Measurements from ENCODE around the gene LYRM9. TPM values are rescaled to one million over a fixed set of nuclear protein-coding genes. Genes with fewer than 3 reads are reported as not detected.

Gene LYRM9
- total RNA-seq, 6 donors from 2014 or later, result 9.1 to 26.8 (median 14.4) TPM

GRCh38 chr17:27938241-27938640 is 45.1 kb upstream of the LYRM9 start:
- ATAC-seq (ENCODE audit: low FRiP score in 2 of 2) (no peak), DNase-seq (no peak)
- Histone ChIP-seq H3K36me3 (no peaks in the 10 kb centered on the region), H3K27ac (no peak overlapping the region), H3K27me3 (peaks cover 0 to 2% (median 0%) of the 10 kb centered on the region in 4 donors), H3K4me1 (no peaks in the 10 kb centered on the region), H3K9me3 (peaks cover 0 to 6% (median 0%) of the 10 kb centered on the region in 4 donors), H3K4me3 (no peak overlapping the region)
- TF ChIP-seq POLR2AphosphoS5 (IDR thresholded peaks at IDR 0.05) (no peak), EP300 (IDR thresholded peaks at IDR 0.05) (no peak), CTCF (IDR thresholded peaks at IDR 0.05) (no peak), POLR2A (IDR thresholded peaks at IDR 0.05) (no peak)

DNA sequence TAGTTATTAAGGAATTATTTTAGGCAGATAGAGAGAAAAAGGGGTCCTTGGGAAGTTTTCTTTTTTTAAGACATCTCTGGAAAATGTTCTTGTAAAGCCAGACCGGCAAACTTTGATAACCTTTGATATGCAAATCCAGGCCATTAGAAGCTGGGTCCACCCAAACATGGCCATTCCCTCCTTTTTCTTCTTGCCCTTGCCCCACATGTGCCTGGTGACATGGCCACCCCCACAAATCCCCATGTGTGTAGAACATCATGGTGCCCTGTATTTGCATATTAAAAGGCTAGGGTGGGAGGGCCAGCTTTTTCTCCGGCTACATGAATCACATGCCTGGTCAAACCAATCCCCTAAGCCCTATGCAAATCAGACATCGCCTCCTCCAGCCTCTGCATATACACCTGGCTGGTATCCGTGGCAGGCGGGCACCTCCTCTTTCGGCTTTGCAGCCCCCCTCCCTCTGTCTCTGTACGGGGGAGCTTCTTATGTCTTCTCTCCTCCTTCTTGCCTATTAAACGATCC is 43.9 kb upstream of the LYRM9 start:
- DNase-seq (no peak), ATAC-seq (ENCODE audit: low FRiP score in 2 of 2) (no peak)
- no peaks in the 10 kb centered on the region for H3K4me1 ChIP-seq
- H3K36me3 ChIP-seq, result no peaks in the 10 kb centered on the region
- no peak overlapping the region for H3K4me3 ChIP-seq
- 89 to 91% methylated on average over 8 of the region's 8 CpGs for WGBS, 2 donors
- peaks cover 0 to 6% (median 0%) of the 10 kb centered on the region in 4 donors for H3K9me3 ChIP-seq
- TF ChIP-seq POLR2AphosphoS5 (IDR thresholded peaks at IDR 0.05), result no peak
- TF ChIP-seq POLR2A (IDR thresholded peaks at IDR 0.05), result no peak
- TF ChIP-seq CTCF (IDR thresholded peaks at IDR 0.05), result no peak
- peaks cover 0 to 2% (median 0%) of the 10 kb centered on the region in 4 donors for H3K27me3 ChIP-seq
- H3K27ac ChIP-seq, result no peak overlapping the region

GRCh38 chr17:27930000-27930399 is 36.8 kb upstream of the LYRM9 start:
- 47 to 58% methylated on average over 6 of the region's 6 CpGs for WGBS, 2 donors
- H3K4me1 ChIP-seq, result no peaks in the 10 kb centered on the region

DNA sequence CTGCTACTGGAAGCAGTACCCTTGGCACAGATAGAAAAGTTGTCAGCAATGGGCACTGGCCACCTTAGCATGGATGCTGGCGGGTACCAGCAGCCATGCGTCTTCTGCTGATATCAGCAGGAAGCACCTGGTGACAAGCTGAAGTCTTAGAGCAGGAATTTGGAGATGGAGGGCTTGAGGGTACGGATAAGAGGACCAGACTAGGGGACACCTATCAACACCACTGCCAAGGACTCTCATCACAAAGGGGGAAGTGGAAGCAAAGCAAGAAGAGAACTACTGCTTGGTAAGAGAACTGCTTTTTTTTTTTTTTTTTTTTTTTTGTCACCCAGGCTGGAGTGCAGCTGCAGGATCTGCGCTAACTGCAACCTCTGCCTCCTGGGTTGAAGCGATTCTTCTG is 35.4 kb upstream of the LYRM9 start:
- TF ChIP-seq EP300 (IDR thresholded peaks at IDR 0.05), result no peak
- no peak for TF ChIP-seq POLR2A (IDR thresholded peaks at IDR 0.05)
- no peak for TF ChIP-seq POLR2AphosphoS5 (IDR thresholded peaks at IDR 0.05)
- TF ChIP-seq CTCF (IDR thresholded peaks at IDR 0.05), result no peak
- WGBS, 2 donors, result 74 to 80% methylated on average over 5 of the region's 5 CpGs
- DNase-seq (no peak), ATAC-seq (ENCODE audit: low FRiP score in 2 of 2) (no peak)
- Histone ChIP-seq H3K27ac (no peak overlapping the region), H3K4me1 (no peaks in the 10 kb centered on the region), H3K36me3 (no peaks in the 10 kb centered on the region), H3K27me3 (no peaks in the 10 kb centered on the region), H3K9me3 (no peaks in the 10 kb centered on the region), H3K4me3 (no peak overlapping the region)

More at GRCh38 chr17:27930000-27930399, 36.8 kb upstream of the LYRM9 start:
- TF ChIP-seq EP300 (IDR thresholded peaks at IDR 0.05) (no peak), POLR2A (IDR thresholded peaks at IDR 0.05) (no peak), CTCF (IDR thresholded peaks at IDR 0.05) (no peak), POLR2AphosphoS5 (IDR thresholded peaks at IDR 0.05) (no peak)
- no peak overlapping the region for H3K4me3 ChIP-seq
- H3K27me3 ChIP-seq, result no peaks in the 10 kb centered on the region
- no peak overlapping the region for H3K27ac ChIP-seq
- ATAC-seq (ENCODE audit: low FRiP score in 2 of 2) (no peak), DNase-seq (no peak)
- H3K36me3 ChIP-seq, result no peaks in the 10 kb centered on the region
- peaks cover 0 to 6% (median 0%) of the 10 kb centered on the region in 4 donors for H3K9me3 ChIP-seq

- WGBS, 2 donors, result 71 to 89% methylated on average over 2 of the region's 2 CpGs
- Histone ChIP-seq H3K27me3 (no peaks in the 10 kb centered on the region), H3K27ac (no peak overlapping the region), H3K4me1 (no peaks in the 10 kb centered on the region), H3K36me3 (no peaks in the 10 kb centered on the region), H3K4me3 (no peak overlapping the region), H3K9me3 (no peaks in the 10 kb centered on the region)
- no peak for DNase-seq
- TF ChIP-seq POLR2A (IDR thresholded peaks at IDR 0.05), result no peak
- TF ChIP-seq POLR2AphosphoS5 (IDR thresholded peaks at IDR 0.05), result no peak
- TF ChIP-seq CTCF (IDR thresholded peaks at IDR 0.05), result no peak
- TF ChIP-seq EP300 (IDR thresholded peaks at IDR 0.05), result no peak
- ATAC-seq (ENCODE audit: low FRiP score in 2 of 2), result no peak
These were observed 34.6 kb upstream of the LYRM9 start for GRCh38 chr17:27927781-27928180.
